GM15510 (cell line): ENCODE data around the gene AKAP13.

ENCODE experiments used
- POLR2A ChIP-seq: IDR thresholded peaks from 3 replicates; pipeline ENCODE4 v1.6.1; 2011; ENCODE audit warnings: borderline replicate concordance; ENCODE audit not compliant: insufficient read length; ENCODE audit errors: extremely low read depth

The AKAP13 gene

GRCh38 chr15:85756411-85757072 is 376.1 kb downstream of the AKAP13 start:
- TF ChIP-seq POLR2A = no peak

DNA sequence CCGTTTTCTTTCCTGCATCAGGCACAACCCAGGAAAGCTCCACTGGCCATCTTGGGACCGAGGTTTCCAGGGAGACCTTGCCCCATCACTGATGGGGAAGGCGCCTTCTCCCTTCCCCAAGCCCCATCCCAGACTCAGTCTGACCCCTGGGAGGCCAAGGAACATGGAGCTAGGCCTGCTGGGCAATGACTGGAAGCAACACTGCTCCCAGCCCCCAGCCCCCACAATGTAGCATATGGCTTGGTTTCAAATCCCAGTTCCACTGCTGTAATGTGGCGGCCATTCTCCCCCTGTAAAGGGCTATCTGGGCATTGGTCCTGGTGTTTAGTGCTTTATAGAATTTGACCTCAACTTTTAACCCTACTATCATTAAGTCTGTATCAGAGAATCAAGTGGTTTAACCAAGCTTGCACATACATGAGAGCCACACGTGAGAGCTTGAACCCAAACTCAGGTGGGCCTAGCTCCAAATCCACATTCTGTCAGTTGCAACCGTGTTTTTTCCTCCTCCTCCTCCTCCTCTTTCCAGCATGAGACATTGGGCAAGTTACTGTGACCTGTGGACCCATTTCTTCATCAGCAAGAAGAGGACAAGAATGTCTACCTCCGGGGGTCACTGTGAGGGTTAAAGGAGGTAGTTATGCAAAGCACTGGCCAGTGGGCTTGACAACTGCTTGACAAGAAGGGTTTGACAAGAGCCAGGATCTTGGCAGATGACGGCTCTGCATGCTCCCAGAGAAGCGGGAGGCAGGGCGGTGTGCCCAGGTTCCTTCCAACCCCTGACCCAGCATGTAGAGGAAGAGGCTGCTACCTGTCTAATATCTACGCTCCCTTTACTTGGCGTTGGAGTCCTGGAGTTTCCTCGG is 376.9 kb downstream of the AKAP13 start:
- TF ChIP-seq POLR2A = no peak

DNA sequence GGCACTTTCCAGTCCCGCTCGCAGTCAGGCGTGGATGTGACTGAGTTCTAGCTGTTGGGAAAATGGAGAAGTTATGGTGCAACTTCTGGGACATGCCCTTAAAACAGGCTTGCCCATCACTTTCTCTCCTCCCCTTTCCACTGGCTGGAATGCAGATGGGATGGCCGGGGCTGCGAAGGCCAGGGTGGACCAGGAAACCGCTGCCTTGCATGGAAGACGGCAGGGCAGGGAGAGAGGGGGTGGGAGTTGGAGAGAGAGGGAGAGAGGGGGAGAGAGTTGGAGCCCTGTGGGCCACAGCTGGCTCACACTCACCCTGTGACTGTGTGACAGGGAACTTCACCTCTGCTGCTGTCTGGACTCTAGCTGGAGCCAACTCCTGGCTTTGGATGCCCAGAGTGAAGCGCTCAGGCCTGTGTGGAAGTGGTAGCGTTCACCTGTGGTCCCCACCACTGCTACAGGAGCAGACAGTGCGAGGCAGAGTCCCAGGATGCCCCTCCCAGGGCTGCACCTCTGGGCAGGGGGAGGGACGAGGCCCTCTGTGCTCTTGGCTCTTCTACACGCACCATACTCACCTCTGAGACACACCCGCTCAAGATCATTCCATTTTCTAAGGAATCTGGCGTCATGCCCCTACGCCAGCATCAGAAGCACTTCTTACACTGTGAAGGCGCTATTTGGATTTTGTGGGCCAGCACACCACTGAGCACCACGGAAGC is 377.7 kb downstream of the AKAP13 start:
- TF ChIP-seq POLR2A = no peak

GRCh38 chr15:85758655-85758978 is 378.2 kb downstream of the AKAP13 start:
- no peak for TF ChIP-seq POLR2A

GRCh38 chr15:85759376-85759775 is 379.0 kb downstream of the AKAP13 start:
- no peak for TF ChIP-seq POLR2A

DNA sequence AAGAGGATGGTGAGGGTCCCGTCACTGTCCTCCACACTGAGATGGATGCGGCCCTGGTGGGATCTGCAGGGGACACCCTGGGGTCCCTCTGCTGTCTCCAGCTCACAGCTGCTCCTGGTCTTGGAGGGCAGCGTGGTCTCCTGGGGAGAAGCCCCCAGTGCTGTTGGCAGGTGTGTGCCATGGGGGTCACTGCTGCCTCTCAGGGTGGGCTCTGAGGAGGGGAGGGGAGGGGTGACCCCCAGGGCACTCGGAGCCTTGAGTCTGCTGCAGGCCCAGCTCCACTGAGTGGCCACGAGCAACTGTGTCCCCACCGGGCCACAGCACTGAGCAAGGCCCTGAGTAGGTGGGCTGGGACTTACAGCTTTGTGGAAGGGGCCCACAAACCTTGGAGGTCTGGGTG is 379.6 kb downstream of the AKAP13 start:
- no peak for TF ChIP-seq POLR2A

DNA sequence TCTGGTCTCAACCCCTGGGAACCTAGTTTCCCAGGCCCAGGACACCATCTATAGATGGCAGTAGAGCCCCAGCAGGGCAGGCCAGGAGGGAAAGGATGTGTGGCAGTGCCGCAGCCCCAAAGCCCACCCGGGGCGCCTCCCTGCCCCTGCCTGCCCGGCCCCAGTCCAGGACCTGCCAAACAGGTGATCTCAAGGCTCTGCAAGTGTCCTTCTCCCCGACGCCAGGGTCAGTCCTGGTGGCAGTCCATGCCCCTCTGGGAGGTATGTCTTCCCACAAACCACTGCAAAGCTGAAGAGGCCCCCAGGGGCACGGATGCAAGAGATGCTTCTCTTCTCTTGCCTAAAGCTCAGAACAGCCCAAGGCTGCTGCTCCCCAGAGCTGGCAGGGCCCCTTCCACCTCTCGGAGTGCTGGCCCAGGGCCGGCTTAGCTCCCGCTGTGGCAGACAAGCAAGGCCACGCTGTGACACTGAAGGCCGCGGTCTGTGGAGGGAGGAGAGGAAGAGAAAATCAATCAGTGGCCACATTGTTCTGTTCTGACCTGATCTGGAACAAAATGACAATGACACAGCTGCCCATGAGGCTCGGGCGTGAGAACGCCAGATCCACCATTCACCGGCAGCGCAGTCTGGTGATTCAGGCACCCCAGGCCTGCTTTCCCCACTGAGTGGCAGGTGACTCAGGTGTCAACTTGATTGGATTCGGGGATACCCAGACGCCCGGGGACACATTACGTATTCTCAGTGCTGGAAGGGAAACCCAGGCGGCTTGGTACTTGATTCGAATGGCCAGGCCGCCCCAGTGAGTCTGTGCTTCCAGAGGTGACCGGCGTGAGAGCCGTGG is 380.3 kb downstream of the AKAP13 start:
- no peak for TF ChIP-seq POLR2A

DNA sequence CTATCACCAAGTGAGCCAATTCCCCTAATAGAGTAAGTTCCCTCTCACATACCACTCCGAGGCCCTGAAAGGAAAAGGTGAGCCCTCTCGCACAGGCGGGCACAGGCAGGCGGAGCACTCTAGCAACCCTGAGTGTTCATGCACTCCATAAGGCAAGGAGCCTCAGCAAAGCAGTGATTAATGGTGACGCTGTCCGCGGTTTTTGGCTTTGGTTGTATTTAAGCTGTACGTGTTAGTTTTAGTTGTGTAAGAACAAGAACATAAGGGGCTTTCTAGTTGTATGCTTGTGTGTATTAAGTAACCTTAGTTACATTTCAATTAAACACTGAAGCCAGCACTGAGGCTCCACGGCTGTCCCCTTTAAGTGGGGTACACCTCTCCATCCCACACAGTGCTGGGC is 381.2 kb downstream of the AKAP13 start:
- no peak for TF ChIP-seq POLR2A

DNA sequence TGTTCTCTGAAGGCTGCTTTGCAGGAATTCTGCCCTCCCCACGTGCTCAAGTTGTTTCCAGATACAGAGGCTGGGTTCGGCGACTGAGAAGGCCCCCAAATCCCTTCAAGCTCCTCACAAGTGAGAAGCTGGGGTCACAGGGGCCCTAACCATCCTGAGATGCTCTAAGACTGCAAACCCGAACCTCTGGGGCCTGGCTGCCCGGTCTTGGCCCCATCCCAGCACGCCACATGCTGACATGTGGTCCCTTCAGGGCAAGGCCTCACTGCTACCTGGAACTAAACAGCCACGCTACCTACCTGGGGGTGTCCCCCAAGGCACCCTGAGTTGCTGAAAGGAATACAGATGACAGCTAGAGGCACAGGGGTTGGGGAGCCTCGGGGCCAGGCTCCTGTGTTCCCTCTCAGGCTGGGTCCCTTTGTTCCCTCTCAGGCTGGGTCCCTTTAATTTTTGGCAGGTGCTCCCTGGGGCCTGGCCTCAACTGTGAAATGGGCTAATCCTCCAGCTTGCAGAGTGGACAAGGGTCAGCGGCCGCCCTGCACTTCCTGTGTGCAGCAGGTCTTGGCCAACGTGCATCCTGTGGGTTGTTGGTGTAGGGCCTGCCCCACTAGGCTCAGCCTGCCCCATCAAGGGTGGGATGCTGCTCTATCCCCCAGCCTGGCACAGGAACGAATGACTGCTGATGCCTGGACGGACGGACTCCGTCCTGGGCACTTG is 381.8 kb downstream of the AKAP13 start:
- TF ChIP-seq POLR2A = no peak

DNA sequence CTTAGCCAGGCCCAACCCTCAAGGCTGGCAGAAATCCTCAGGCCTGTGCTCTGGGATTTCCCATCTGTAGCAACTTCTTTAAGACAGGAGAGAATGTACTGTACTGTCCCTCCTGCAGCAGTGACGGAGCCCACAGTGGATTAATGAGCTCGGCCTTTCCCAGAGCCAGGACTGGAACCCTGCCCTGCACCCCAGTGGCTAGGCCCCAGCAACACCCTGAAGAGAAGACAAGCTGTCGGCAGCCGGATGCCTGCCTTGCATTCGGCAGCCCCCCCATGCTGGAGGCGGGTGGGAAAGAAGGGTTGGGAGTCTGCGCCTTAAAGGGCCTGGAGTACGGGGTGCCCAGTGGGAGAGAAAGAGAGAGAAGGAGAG is 382.3 kb downstream of the AKAP13 start:
- no peak for TF ChIP-seq POLR2A

- TF ChIP-seq POLR2A = no peak
Measured at GRCh38 chr15:85763157-85763556, 382.8 kb downstream of the AKAP13 start.

GRCh38 chr15:85763673-85764633 is 383.6 kb downstream of the AKAP13 start:
- TF ChIP-seq POLR2A = no peak
